A549 (cell line): ENCODE results near the gene HFM1.

ENCODE experiments used
- CHD2 ChIP-seq: fragments of 150-350 bp; IDR thresholded peaks from 2 replicates; pipeline ENCODE4 v1.6.1; 2014; ENCODE audit warnings: low read length; ENCODE audit not compliant: partially characterized antibody
- EP300 ChIP-seq, 2 experiments: fragments of >200 bp; sonication (Bioruptor Twin); formaldehyde crosslinking; IDR thresholded peaks; 2 replicates in 1 of 2; 3 replicates in 1 of 2; pipeline ENCODE4 v1.6.1; 2016 to 2017
- HDAC2 ChIP-seq: fragments of 200-600 bp; sonication (generic); IDR thresholded peaks from 2 replicates; pipeline ENCODE4 v1.6.1; 2016
- HOXA7 ChIP-seq: fragments of 250-450 bp; sonication (Bioruptor Pico); IDR thresholded peaks from 2 replicates; pipeline ENCODE4 v1.5.0; 2020; ENCODE audit warnings: mild to moderate bottlenecking, moderate library complexity
- MYC ChIP-seq: IDR thresholded peaks from 2 replicates; pipeline ENCODE4 v1.6.1; 2012; ENCODE audit warnings: mild to moderate bottlenecking, inconsistent platforms, low read length, improper control_type of control experiment, borderline replicate concordance
- POLR2A ChIP-seq: IDR thresholded peaks from 2 replicates; pipeline ENCODE4 v1.6.1; 2012; ENCODE audit warnings: mild to moderate bottlenecking, low read length
- TP53 ChIP-seq: fragments of 250-450 bp; sonication (Bioruptor Pico); IDR thresholded peaks from 2 replicates; pipeline ENCODE4 v1.5.0; 2021; ENCODE audit warnings: mild to moderate bottlenecking, moderate library complexity
- ZFP36 ChIP-seq: fragments of 450-650 bp; IDR thresholded peaks from 2 replicates; pipeline ENCODE4 v1.6.1; 2014; ENCODE audit warnings: borderline replicate concordance; ENCODE audit not compliant: partially characterized antibody
- TF ChIP-seq, protein P1 (sequence below): fragments of 200-600 bp; sonication (generic); IDR thresholded peaks from 2 replicates; pipeline ENCODE4 v1.6.1; 2016; ENCODE audit warnings: antibody characterized with exemption, mild to moderate bottlenecking, moderate library complexity
- TF ChIP-seq, protein P2 (sequence below): fragments of 250-450 bp; sonication (Bioruptor Pico); IDR thresholded peaks from 2 replicates; pipeline ENCODE4 v1.5.0; 2020; ENCODE audit warnings: low read depth, mild to moderate bottlenecking, moderate library complexity
- TF ChIP-seq, protein P3 (sequence below): fragments of >200 bp; sonication (Bioruptor Twin); formaldehyde crosslinking; IDR thresholded peaks from 3 replicates; pipeline ENCODE4 v1.5.1; 2016

DNA sequence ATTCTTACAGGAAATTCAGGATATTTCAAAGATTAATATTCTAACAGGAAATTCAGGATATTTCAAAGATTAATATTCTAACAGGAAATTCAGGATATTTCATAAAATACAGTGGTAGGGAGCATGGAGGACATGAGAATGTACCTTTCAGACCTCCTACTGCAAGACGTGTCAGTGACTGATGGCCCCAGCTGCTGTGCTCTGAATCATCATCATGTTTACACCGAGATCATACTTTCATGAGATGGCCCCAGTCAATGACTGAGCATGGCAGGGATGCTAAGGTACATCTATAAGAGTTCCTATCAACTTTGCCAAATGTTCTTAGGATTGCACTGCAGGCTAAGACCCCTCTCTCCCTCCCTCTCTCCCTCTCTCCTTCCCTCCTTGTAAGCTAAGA lies 69.0 kb downstream of the HFM1 start:
- TF ChIP-seq EP300 (IDR thresholded peaks at IDR 0.05) (no peak), HDAC2 (no peak), ZFP36 (no peak), MYC (no peak), TP53 (CRISPR knock-in tag) (no peak), HOXA7 (no peak), POLR2A (no peak), CHD2 (no peak)
- TF ChIP-seq, protein P1, sequence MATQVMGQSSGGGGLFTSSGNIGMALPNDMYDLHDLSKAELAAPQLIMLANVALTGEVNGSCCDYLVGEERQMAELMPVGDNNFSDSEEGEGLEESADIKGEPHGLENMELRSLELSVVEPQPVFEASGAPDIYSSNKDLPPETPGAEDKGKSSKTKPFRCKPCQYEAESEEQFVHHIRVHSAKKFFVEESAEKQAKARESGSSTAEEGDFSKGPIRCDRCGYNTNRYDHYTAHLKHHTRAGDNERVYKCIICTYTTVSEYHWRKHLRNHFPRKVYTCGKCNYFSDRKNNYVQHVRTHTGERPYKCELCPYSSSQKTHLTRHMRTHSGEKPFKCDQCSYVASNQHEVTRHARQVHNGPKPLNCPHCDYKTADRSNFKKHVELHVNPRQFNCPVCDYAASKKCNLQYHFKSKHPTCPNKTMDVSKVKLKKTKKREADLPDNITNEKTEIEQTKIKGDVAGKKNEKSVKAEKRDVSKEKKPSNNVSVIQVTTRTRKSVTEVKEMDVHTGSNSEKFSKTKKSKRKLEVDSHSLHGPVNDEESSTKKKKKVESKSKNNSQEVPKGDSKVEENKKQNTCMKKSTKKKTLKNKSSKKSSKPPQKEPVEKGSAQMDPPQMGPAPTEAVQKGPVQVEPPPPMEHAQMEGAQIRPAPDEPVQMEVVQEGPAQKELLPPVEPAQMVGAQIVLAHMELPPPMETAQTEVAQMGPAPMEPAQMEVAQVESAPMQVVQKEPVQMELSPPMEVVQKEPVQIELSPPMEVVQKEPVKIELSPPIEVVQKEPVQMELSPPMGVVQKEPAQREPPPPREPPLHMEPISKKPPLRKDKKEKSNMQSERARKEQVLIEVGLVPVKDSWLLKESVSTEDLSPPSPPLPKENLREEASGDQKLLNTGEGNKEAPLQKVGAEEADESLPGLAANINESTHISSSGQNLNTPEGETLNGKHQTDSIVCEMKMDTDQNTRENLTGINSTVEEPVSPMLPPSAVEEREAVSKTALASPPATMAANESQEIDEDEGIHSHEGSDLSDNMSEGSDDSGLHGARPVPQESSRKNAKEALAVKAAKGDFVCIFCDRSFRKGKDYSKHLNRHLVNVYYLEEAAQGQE = no peak
- TF ChIP-seq, protein P2, sequence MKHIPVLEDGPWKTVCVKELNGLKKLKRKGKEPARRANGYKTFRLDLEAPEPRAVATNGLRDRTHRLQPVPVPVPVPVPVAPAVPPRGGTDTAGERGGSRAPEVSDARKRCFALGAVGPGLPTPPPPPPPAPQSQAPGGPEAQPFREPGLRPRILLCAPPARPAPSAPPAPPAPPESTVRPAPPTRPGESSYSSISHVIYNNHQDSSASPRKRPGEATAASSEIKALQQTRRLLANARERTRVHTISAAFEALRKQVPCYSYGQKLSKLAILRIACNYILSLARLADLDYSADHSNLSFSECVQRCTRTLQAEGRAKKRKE (CRISPR knock-in tag) = no peak
- TF ChIP-seq, protein P3, sequence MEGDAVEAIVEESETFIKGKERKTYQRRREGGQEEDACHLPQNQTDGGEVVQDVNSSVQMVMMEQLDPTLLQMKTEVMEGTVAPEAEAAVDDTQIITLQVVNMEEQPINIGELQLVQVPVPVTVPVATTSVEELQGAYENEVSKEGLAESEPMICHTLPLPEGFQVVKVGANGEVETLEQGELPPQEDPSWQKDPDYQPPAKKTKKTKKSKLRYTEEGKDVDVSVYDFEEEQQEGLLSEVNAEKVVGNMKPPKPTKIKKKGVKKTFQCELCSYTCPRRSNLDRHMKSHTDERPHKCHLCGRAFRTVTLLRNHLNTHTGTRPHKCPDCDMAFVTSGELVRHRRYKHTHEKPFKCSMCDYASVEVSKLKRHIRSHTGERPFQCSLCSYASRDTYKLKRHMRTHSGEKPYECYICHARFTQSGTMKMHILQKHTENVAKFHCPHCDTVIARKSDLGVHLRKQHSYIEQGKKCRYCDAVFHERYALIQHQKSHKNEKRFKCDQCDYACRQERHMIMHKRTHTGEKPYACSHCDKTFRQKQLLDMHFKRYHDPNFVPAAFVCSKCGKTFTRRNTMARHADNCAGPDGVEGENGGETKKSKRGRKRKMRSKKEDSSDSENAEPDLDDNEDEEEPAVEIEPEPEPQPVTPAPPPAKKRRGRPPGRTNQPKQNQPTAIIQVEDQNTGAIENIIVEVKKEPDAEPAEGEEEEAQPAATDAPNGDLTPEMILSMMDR = no peak
